SJCRH30 (cell line): ENCODE results near the gene PVRIG. TPM values are rescaled to one million over a fixed set of nuclear protein-coding genes. Genes with fewer than 3 reads are reported as not detected.
A peak's percentile ranks its signal among the peaks of the same experiment; 100 is the strongest.
"Not testable (repeated sequence)": the region's sequence is repeated elsewhere in the genome, so short reads cannot be mapped to it uniquely, and the experiment has no call there.

Source experiments
- DNase-seq, 2 experiments: peaks; one replicate each; pipeline ENCODE4 v3.0.0-alpha.2; 2015 to 2020
- H3K27ac ChIP-seq: fragments of 250-450 bp; sonication (Bioruptor Pico); 2 replicates; pipeline ENCODE4 v1.5.1; 2020; ENCODE audit warnings: mild to moderate bottlenecking, moderate library complexity
- H3K27me3 ChIP-seq: fragments of 250-450 bp; sonication (Bioruptor Pico); 2 replicates; pipeline ENCODE4 v1.5.1; 2020; ENCODE audit warnings: mild to moderate bottlenecking, moderate library complexity
- H3K36me3 ChIP-seq: fragments of 250-450 bp; sonication (Bioruptor Pico); 2 replicates; pipeline ENCODE4 v1.5.1; 2020; ENCODE audit warnings: mild to moderate bottlenecking, moderate library complexity
- H3K4me1 ChIP-seq: fragments of 250-450 bp; sonication (Bioruptor Pico); 2 replicates; pipeline ENCODE4 v1.5.1; 2020; ENCODE audit warnings: mild to moderate bottlenecking, moderate library complexity
- H3K4me3 ChIP-seq: fragments of 250-450 bp; sonication (Bioruptor Pico); 2 replicates; pipeline ENCODE4 v1.5.1; 2020; ENCODE audit warnings: mild to moderate bottlenecking, moderate library complexity
- H3K9me3 ChIP-seq: fragments of 250-450 bp; sonication (Bioruptor Pico); replicated peaks from 2 replicates; pipeline ENCODE4 v1.5.1; 2020; ENCODE audit warnings: mild to moderate bottlenecking, moderate library complexity
- total RNA-seq: library from RNA; depleted of rRNA; stranded (reverse); fragments of >200 nt; shearing (Covaris generic); gene quantifications from 2 replicates; pipeline ENCODE4 v1.2.3, GENCODE V29; 2014

The PVRIG gene
- total RNA-seq, 1 experiment from 2014 or later, result not detected

DNA sequence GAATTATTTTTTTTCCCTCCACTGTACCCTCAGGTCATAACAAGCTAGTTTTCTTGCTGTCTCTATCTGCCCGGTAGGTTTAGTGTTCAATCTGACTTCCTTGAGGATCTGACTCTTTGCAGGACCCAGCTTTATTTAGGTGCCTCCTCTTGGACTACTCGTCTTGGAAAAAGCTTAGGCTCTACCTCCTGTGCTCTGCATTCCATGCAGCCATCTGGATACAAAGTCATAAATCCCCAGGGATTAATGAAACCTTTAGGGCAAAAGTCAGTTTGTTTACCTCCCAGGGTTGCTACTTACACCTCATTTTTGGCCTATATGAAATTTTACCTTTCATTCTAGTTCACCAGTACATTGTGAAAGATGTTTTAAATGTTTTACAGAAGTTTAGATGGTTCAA is 34.0 kb upstream of the PVRIG start:
- Histone ChIP-seq H3K36me3 (no peaks in the 10 kb centered on the region), H3K4me1 (no peaks in the 10 kb centered on the region), H3K4me3 (no peak overlapping the region), H3K27me3 (no peaks in the 10 kb centered on the region), H3K27ac (no peak overlapping the region), H3K9me3 (no peaks in the 10 kb centered on the region)
- no peak for DNase-seq

DNA sequence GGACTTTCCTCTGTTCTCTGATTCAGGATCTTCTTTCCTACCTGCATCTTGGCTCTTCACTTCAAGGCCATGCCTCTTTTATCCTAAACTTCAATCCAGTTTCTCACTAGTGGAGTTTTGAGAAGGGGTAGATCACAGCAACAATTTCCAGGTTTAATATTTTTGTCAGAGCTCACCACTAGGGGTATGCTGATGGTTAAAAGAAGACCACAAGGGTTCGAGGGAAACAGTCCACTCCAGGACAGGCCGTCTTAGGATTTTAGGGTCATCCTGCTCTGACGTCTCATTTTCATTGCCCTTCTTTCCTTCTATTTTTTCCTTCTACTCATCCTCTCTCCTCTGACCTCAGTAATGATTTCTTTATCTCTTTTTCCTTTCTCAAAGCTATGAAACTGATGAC is 30.7 kb upstream of the PVRIG start:
- no peaks in the 10 kb centered on the region for H3K9me3 ChIP-seq
- H3K27me3 ChIP-seq, result no peaks in the 10 kb centered on the region
- H3K36me3 ChIP-seq, result no peaks in the 10 kb centered on the region
- H3K27ac ChIP-seq, result no peak overlapping the region
- no peak overlapping the region for H3K4me3 ChIP-seq
- H3K4me1 ChIP-seq, result no peaks in the 10 kb centered on the region
- DNase-seq, result no peak

DNA sequence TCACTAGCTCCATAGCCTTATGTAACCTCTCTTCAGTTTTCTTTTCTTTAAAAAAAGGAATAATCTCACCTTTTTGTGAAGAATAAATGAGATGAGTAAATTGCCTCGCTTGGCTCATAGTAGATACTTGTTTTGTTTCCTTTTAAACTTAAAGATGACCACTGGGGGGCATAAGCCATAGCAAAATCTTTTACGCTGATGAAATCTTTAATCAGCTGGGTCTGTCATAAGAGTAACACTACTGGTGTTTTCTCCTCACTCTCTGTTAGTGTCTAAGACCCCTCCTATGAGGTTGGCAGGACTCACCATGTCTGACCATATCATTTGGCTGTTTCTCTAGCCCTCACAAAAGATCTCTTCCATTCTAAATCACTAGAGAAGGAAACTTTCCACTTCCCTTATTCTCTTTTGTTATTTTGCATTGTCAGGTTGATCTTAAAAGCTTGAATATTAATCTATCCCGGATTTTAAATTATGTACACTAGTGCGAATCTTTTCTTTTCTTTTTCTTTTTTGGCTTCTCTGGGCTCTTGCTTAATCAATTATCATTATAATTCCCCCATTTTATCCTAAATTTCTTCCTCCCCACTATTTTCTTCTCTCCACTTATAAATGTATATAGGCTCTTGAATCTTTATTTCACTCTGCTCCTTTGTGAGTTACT is 29.6 kb upstream of the PVRIG start:
- Histone ChIP-seq H3K4me1 (no peaks in the 10 kb centered on the region), H3K27ac (no peak overlapping the region)
- peak in 1 of 2 experiments; percentile 54 for DNase-seq

DNA sequence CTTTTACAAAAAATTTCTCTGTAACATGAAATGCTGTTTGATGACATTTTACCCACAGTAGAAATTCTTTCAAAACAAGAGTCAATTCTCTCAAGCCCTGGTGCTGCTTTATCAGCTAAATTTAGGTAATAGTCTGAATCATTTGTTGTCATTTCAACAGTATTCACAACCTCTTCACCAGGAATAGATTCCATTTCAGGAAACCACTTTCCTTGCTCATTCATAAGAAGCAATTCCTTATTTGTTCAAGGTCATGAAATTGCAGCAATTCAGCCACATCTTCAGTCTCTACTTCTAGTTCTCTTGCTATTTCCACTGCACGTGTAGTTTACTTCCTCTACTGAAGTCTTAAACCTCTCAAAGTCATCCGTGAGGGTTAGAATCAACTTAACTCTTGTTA is 28.0 kb upstream of the PVRIG start:
- Histone ChIP-seq H3K4me1 (no peaks in the 10 kb centered on the region), H3K27ac (no peak overlapping the region)
- DNase-seq, result no peak

More for the DNA sequence above, 29.6 kb upstream of the PVRIG start:
- Histone ChIP-seq H3K27me3 (no peaks in the 10 kb centered on the region), H3K9me3 (no peaks in the 10 kb centered on the region), H3K36me3 (no peaks in the 10 kb centered on the region), H3K4me3 (no peak overlapping the region)

DNA sequence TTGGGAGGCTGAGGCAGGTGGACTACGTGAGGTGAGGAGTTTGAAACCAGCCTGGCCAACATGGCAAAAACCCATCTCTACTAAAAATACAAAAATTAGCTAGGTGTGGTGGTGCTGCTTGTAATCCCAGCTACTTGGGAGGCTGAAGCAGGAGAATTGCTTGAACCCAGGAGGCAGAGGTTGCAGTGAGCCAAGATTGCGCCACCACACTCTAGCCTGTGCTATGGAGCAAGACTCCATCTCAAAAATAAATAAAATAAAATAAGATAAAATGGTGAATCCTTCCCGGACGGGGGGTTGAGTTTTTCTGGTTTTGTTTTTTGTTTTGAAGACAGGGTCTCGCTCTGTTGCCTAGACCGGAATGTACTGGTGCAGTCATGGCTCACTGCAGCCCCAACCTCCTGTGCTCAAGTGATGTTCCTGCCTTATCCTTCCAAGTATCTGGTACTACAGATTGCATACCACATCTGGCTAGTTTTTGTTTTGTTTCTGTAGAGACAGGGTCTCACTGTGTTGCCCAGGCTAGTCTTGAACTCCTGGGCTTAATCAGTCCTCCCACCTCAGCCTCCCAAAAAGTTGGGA is 27.4 kb upstream of the PVRIG start:
- H3K4me3 ChIP-seq, H3K27me3 ChIP-seq, H3K27ac ChIP-seq, H3K4me1 ChIP-seq, DNase-seq, H3K9me3 ChIP-seq, H3K36me3 ChIP-seq: not testable (repeated sequence)

More for the DNA sequence above, 28.0 kb upstream of the PVRIG start:
- Histone ChIP-seq H3K36me3 (no peaks in the 10 kb centered on the region), H3K27me3 (no peaks in the 10 kb centered on the region), H3K9me3 (no peaks in the 10 kb centered on the region), H3K4me3 (no peak overlapping the region)

DNA sequence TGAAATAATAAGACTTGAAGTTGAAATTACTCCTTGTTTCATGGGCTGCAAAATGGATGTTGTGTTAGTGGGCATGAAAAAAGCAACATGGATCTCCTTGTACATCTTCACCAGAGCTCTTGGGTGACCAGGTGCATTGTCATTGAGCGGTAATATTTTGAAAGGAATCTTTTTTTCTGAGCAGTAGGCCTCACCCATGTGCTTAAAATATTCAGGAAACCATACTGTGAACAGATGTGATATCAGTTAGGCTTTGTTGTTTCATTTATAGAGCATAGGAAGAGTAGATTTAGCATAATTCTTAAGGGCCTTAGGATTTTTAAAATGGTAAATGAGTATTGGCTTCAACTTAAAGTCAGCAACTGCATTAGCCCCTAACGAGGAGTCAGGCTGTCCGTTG is 26.8 kb upstream of the PVRIG start:
- Histone ChIP-seq H3K27me3 (no peaks in the 10 kb centered on the region), H3K4me1 (no peaks in the 10 kb centered on the region), H3K36me3 (no peaks in the 10 kb centered on the region), H3K4me3 (no peak overlapping the region), H3K9me3 (no peaks in the 10 kb centered on the region), H3K27ac (no peak overlapping the region)
- no peak for DNase-seq

DNA sequence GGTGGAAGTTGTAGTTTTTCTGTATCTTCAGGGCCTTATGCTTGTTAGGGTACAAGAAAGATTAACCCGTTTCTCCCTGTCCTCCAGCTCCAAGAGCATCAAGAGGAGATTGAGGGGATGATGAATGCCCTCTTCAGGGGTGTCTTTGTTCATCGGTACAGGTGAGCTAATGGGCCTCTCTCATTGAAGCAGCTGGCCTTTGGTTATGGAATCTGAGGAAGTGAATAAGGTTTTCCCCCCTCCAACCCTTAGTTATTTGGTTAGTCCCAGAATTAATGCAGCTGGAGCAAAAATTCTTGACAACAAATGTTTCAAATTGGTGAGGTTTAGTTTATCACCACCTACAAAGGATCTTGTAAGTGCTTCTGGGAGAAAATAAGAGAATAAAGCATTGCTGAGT is 24.5 kb upstream of the PVRIG start:
- Histone ChIP-seq H3K36me3 (no peaks in the 10 kb centered on the region), H3K27ac (no peak overlapping the region), H3K4me3 (no peak overlapping the region), H3K9me3 (no peaks in the 10 kb centered on the region), H3K4me1 (no peaks in the 10 kb centered on the region), H3K27me3 (no peaks in the 10 kb centered on the region)
- DNase-seq, result no peak

DNA sequence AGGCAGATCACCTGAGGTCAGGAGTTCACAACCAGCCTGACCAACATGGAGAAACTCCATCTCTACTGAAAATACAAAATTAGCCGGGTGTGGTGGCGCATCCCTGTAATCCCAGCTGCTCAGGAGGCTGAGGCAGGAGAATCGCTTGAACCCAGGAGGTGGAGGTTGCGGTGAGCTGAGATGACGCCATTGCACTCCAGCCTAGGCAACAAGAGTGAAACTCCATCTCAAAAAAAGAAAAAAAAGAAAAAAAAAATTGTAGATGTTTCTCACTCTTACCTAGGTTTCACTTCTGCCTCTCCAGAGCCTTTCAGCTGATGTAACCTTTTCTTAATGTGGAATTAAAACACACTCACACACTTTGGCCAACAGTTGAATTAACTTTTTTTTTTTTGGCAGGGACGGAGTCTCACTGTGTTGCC is 23.8 kb upstream of the PVRIG start:
- H3K4me3 ChIP-seq, H3K27ac ChIP-seq, H3K36me3 ChIP-seq, H3K4me1 ChIP-seq, H3K27me3 ChIP-seq, DNase-seq, H3K9me3 ChIP-seq: not testable (repeated sequence)

DNA sequence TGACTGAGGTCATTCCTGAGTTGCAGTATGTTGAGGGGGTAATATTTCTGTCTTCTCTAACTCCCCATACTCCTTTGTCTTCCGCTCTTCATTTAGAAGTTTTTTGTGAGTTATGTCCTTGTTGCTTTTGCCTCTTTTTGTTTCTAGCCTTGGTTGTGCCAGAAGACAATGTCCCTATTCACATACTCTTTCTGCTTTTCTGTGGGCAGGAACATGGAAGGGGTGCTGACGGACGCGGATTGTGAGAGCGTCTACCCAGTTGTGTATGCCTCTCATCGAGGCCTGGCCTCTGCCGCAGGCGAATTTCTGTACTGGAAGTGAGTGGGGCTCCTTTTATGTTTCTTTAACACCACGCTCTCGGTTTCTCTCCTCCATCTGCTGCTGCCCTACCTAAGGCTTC is 21.5 kb upstream of the PVRIG start:
- DNase-seq, result no peak
- Histone ChIP-seq H3K27me3 (no peaks in the 10 kb centered on the region; the same call in 1 of the 2 replicates), H3K4me3 (no peak overlapping the region)

DNA sequence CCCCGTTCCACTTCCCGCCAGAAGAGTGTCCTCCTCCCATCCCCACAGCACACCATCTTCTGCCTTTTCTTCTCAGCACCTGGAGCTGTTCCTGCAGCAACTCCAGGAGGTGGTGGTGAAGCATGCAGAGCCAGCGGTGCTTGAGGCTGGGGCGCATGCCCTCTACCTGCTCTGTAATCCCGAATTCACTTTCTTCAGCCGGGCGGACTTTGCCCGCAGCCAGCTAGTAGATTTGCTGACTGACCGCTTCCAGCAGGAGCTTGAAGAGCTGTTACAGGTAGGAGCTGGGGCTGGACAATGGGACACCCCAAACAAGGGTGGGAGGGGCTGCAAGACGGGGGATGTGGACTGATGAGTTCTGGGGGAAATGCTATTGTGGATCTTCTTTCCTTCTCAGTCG is 19.1 kb upstream of the PVRIG start:
- Histone ChIP-seq H3K27me3 (no peaks in the 10 kb centered on the region; the same call in 1 of the 2 replicates), H3K4me1 (no peaks in the 10 kb centered on the region), H3K36me3 (no peaks in the 10 kb centered on the region), H3K4me3 (no peak overlapping the region), H3K9me3 (no peaks in the 10 kb centered on the region), H3K27ac (no peak overlapping the region)
- no peak for DNase-seq

More for the DNA sequence above, 21.5 kb upstream of the PVRIG start:
- H3K27ac ChIP-seq, result no peak overlapping the region
- no peaks in the 10 kb centered on the region for H3K36me3 ChIP-seq
- H3K4me1 ChIP-seq, result no peaks in the 10 kb centered on the region
- no peaks in the 10 kb centered on the region for H3K9me3 ChIP-seq

DNA sequence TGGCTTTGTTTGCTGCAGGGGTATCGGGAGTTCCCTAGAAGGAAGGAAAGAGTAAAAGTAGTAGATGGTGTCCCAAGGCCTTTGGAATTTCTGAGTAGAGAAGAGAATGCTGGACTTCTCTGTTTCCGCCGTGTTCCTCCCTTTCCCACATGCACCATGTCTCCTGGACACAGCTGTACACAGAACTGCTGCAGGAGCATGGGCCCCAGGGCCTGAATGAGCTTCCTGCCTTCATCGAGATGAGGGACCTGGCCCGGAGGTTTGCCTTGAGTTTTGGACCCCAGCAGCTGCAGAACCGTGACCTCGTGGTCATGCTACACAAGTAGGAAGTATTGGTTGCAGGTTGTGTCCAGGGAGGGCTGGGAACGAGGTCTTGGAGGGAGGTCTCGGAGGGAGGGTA is 15.3 kb upstream of the PVRIG start:
- Histone ChIP-seq H3K4me1 (no peaks in the 10 kb centered on the region), H3K27me3 (no peaks in the 10 kb centered on the region; the same call in 1 of the 2 replicates), H3K36me3 (no peaks in the 10 kb centered on the region), H3K9me3 (0 out of 2 replicates have a peak, but pooled peaks cover 2% of the 10 kb centered on the region), H3K4me3 (no peak overlapping the region), H3K27ac (no peak overlapping the region)
- no peak for DNase-seq

DNA sequence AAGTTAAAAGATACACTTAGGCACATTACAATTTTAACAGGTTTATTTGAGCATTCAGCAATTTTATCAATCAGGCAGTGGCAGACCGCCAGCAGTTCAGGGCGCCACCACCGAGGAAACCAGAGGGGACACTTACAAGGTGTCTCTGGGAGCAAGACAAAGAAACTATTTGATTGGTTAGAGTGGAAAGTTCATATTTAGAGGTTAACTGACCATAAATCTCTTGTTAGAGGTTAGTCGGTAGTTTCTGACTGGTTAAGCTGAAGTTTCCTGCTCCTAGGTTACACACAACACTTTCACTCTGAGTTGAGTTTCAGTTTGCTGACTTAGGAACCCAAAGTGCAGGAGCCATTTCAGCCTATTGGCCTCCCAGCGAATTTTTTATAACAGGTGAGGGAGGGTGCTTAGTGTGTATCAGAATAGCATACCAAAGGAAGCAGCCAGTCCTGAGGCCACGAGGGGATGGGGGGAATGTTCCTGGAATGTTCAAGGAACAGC is 10.8 kb upstream of the PVRIG start:
- Histone ChIP-seq H3K4me3 (no peak overlapping the region), H3K9me3 (0 out of 2 replicates have a peak, but pooled peaks cover 2% of the 10 kb centered on the region), H3K27me3 (no peaks in the 10 kb centered on the region), H3K27ac (no peak overlapping the region), H3K36me3 (no peaks in the 10 kb centered on the region), H3K4me1 (peaks cover 8% of the 10 kb centered on the region)
- no peak for DNase-seq

DNA sequence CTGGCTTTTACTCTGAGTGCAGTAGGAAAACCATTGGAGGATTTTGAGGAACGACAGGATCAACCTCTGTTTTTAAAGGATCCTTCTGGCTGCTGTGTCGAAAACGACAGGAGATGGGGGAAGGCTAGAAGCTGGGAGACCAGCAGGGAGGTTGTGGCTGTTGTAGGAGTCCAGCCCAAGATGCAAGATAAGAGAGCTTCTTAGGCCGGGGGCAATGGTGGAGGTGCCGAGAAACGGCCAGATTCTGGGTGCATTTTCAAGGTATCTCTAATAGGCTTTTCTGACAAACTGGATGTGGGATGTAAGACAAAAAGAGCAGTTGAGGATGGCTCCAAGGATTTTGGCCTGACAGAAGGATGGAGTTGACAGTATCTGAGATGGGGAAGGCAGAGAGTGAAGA is 10.3 kb upstream of the PVRIG start:
- 0 out of 2 replicates have a peak, but pooled peaks cover 2% of the 10 kb centered on the region for H3K9me3 ChIP-seq
- peaks cover 8% of the 10 kb centered on the region for H3K4me1 ChIP-seq
- H3K27ac ChIP-seq, result no peak overlapping the region
- DNase-seq, result no peak
- no peak overlapping the region for H3K4me3 ChIP-seq
- no peaks in the 10 kb centered on the region for H3K36me3 ChIP-seq
- H3K27me3 ChIP-seq, result no peaks in the 10 kb centered on the region

DNA sequence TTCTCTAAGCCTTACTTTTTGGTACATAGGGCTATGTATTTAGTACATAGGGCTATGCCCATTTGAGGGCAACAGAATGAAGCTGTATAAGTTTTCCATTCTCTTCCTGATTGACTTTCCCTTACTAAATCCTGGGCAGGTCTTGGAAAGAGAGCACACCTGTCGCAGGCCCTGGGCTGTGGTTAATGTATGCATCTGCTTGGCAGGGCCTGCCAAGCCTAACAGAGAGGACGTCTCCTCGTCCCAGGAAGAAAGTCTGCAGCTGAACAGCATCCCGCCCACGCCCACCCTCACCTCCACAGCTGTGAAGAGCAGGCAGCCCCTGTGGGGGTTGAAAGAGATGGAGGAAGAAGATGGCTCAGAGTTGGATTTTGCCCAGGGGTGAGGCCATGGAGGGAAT is 8.9 kb upstream of the PVRIG start:
- H3K27ac ChIP-seq, result no peak overlapping the region
- peak in 1 of 2 experiments; percentile 38 for DNase-seq
- peaks cover 8% of the 10 kb centered on the region for H3K4me1 ChIP-seq
- H3K4me3 ChIP-seq, result no peak overlapping the region
- no peaks in the 10 kb centered on the region for H3K27me3 ChIP-seq
- no peaks in the 10 kb centered on the region for H3K36me3 ChIP-seq
- H3K9me3 ChIP-seq, result 0 out of 2 replicates have a peak, but pooled peaks cover 2% of the 10 kb centered on the region

DNA sequence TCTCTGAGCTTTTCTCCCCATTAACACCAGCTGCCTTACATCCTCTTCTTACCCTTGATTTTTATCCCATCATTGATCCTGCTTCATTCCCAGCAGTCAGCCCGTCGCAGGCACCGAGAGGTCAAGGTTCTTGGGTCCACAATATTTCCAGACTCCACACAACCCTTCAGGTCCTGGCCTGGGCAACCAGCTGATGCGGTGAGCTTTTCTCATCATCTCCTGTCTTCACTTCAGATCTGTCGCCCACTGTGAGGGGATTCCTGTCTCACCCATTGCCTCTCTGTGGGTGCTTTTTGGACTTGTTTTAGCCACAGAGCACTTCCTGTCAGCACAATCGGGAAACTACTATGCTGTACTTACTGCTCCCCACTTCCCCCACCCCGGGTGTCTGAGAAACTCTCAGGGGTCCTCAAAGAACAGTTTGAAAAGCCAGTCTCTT is 8.4 kb upstream of the PVRIG start:
- H3K4me1 ChIP-seq, result peaks cover 8% of the 10 kb centered on the region
- H3K27ac ChIP-seq, result no peak overlapping the region
- no peak overlapping the region for H3K4me3 ChIP-seq
- no peaks in the 10 kb centered on the region for H3K27me3 ChIP-seq
- no peak for DNase-seq
- 0 out of 2 replicates have a peak, but pooled peaks cover 2% of the 10 kb centered on the region for H3K9me3 ChIP-seq
- H3K36me3 ChIP-seq, result no peaks in the 10 kb centered on the region
